NCI-H1048 (cell line): ENCODE results near the gene TMF1.

Experiments used
- DNase-seq: peaks from one replicate; lab custom pipeline; 2025; lab: John Stamatoyannopoulos, UW

The TMF1 gene

GRCh38 chr3:69051756-69052471, at the start of gene TMF1:
TMF1 (minus strand) TSS chr3:69052333; CDS start chr3:69052086, 247 bp downstream.
- DNase-seq: no peak

GRCh38 chr3:69099576-69099975, 47.4 kb upstream of the TMF1 start:
- no peak for DNase-seq

GRCh38 chr3:69097407-69098086, 45.4 kb upstream of the TMF1 start:
- no peak for DNase-seq

- DNase-seq: no peak
These were observed 44.2 kb upstream of the TMF1 start for GRCh38 chr3:69096299-69096698.

- DNase-seq: no peak
These were observed 43.5 kb upstream of the TMF1 start for GRCh38 chr3:69095636-69096035.

- no peak for DNase-seq
These were observed 42.5 kb upstream of the TMF1 start for GRCh38 chr3:69094467-69095205.

- DNase-seq: no peak
These were observed 39.9 kb upstream of the TMF1 start for GRCh38 chr3:69092030-69092516.

- DNase-seq: no peak
These were observed 39.4 kb upstream of the TMF1 start for GRCh38 chr3:69091389-69092029.

- no peak for DNase-seq
These were observed 37.9 kb upstream of the TMF1 start for GRCh38 chr3:69090021-69090420.

- no peak for DNase-seq
These were observed 35.9 kb upstream of the TMF1 start for GRCh38 chr3:69088063-69088462.

- no peak for DNase-seq
These were observed 35.1 kb upstream of the TMF1 start for GRCh38 chr3:69087030-69087791.

- DNase-seq: no peak
These were observed 33.9 kb upstream of the TMF1 start for GRCh38 chr3:69085833-69086722.

GRCh38 chr3:69085168-69085832, 33.2 kb upstream of the TMF1 start:
- no peak for DNase-seq

GRCh38 chr3:69084326-69085167, 32.4 kb upstream of the TMF1 start, which contains the start of gene ARL6IP5:
ARL6IP5 (plus strand) TSS chr3:69084937; CDS start chr3:69085048, 111 bp downstream.
- peak; percentile 83 for DNase-seq

GRCh38 chr3:69082805-69083204, 30.7 kb upstream of the TMF1 start:
- no peak for DNase-seq

- DNase-seq: no peak
These were observed 30.2 kb upstream of the TMF1 start for GRCh38 chr3:69082361-69082760.

GRCh38 chr3:69081583-69082262, 29.6 kb upstream of the TMF1 start:
- DNase-seq: no peak

- peak; percentile 26 for DNase-seq
These were observed 28.2 kb upstream of the TMF1 start, which contains the start of gene UBA3 for GRCh38 chr3:69080233-69080920. UBA3 (minus strand) TSS chr3:69080365; CDS start chr3:69080353, 12 bp downstream.
